ENCODE measurements around the gene GRID1.

DNA sequence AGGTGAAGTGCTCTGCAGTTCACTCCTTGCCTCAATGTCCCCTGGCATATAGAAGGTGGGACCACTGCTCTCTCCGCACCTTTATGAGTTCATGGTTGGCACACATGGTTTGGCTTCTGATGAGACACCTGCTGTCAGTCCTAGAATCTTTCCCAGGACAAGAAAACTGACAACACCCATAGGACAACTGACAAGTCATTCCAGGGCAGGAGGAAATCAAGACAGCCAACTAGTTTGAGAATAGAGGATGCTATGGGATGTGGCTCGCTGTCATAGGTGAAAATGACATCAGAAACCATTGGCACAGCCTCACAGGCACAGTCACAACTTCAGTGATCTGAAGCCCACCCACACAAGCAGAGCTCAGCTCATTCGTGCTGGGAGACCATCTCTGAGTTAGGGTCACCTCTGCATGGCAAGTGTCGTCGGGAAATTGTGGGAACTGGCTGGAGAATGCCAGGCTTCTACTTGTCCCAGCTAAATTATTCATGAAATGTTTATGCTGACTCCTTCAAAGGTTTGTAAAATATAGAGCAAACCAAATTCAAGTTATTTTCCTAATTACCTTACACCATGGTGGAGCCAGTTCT, 762.4 kb downstream of the GRID1 start:
- TF ChIP-seq YY1 (IDR thresholded peaks at IDR 0.05; ENCODE audit: insufficient read depth, insufficient read length) (no peak), SUZ12 (IDR thresholded peaks at IDR 0.05; ENCODE audit: extremely low read depth, insufficient read depth, insufficient read length) (no peak), ZNF274 (IDR thresholded peaks at IDR 0.05; ENCODE audit: low read depth, low read length) (no peak)
